GM06990 (cell line): ENCODE data around the gene TERT.

Experiments
- DNase-seq: peaks from one replicate; pipeline ENCODE4 v3.0.0-alpha.2; 2011; ENCODE audit not compliant: insufficient read length; ENCODE audit errors: extremely low read depth
- H3K27me3 ChIP-seq: replicated peaks from 2 replicates; pipeline ENCODE4 v1.6.0; 2011; ENCODE audit warnings: low read length; ENCODE audit not compliant: control insufficient read depth, insufficient read depth
- H3K36me3 ChIP-seq: 2 replicates; pipeline ENCODE4 v1.5.1; 2011; ENCODE audit warnings: low read length; ENCODE audit not compliant: control insufficient read depth, insufficient read depth
- H3K4me3 ChIP-seq: replicated peaks from 2 replicates; pipeline ENCODE4 v1.5.1; 2011; ENCODE audit warnings: low read depth, mild to moderate bottlenecking, control low read depth, low read length
- CTCF ChIP-seq: IDR thresholded peaks from 2 replicates; pipeline ENCODE4 v1.5.1; 2011; ENCODE audit warnings: low read length, control low read depth, mild to moderate bottlenecking, inconsistent platforms; ENCODE audit not compliant: insufficient read depth, poor library complexity, severe bottlenecking

The TERT gene

GRCh38 chr5:1226839-1227581, 67.9 kb downstream of the TERT start:
- DNase-seq, result no peak
- TF ChIP-seq CTCF, result no peak
- Histone ChIP-seq H3K27me3 (no peaks in the 10 kb centered on the region; the same call in 1 of the 2 replicates), H3K36me3 (no peaks in the 10 kb centered on the region), H3K4me3 (no peak overlapping the region)

GRCh38 chr5:1226231-1226630, 68.6 kb downstream of the TERT start:
- no peak for TF ChIP-seq CTCF
- H3K27me3 ChIP-seq, result no peaks in the 10 kb centered on the region; the same call in 1 of the 2 replicates
- DNase-seq, result no peak

GRCh38 chr5:1225081-1225480, 69.8 kb downstream of the TERT start, which contains the start of gene SLC6A18:
SLC6A18 (plus strand) TSS chr5:1225381; CDS start chr5:1225478, 97 bp downstream.
- Histone ChIP-seq H3K27me3 (no peaks in the 10 kb centered on the region; the same call in 1 of the 2 replicates), H3K4me3 (no peak within 1 kb of the TSS), H3K36me3 (no peaks in the 10 kb centered on the region)
- no peak for DNase-seq
- no peak for TF ChIP-seq CTCF

More at GRCh38 chr5:1226231-1226630, 68.6 kb downstream of the TERT start:
- Histone ChIP-seq H3K36me3 (no peaks in the 10 kb centered on the region), H3K4me3 (no peak overlapping the region)

- no peak overlapping the region for H3K4me3 ChIP-seq
- H3K36me3 ChIP-seq, result no peaks in the 10 kb centered on the region
- H3K27me3 ChIP-seq, result no peaks in the 10 kb centered on the region; the same call in 1 of the 2 replicates
- no peak for TF ChIP-seq CTCF
- no peak for DNase-seq
Measured at GRCh38 chr5:1224631-1225030, 70.2 kb downstream of the TERT start.

GRCh38 chr5:1223278-1223670, 71.6 kb downstream of the TERT start:
- Histone ChIP-seq H3K27me3 (no peaks in the 10 kb centered on the region; the same call in 1 of the 2 replicates), H3K4me3 (no peak overlapping the region), H3K36me3 (no peaks in the 10 kb centered on the region)
- no peak for DNase-seq
- TF ChIP-seq CTCF, result no peak
